ENCODE data around the gene GOLIM4. TPM values are rescaled to one million over a fixed set of nuclear protein-coding genes. Genes with fewer than 3 reads are reported as not detected.

GOLIM4 gene
- total and polyA plus RNA-seq, 9 donors: 33.0 to 67.8 (median 46.9) TPM

GRCh38 chr3:168080022-168080421 lies 15.7 kb downstream of the GOLIM4 start:
- no peaks in the 10 kb centered on the region for H3K4me1 ChIP-seq (ENCODE audit: control insufficient read depth, insufficient read depth, low read length)
- H3K36me3 ChIP-seq (ENCODE audit: control insufficient read depth, insufficient read depth, low read length): no peaks in the 10 kb centered on the region
- no peak overlapping the region for H3K4me3 ChIP-seq (ENCODE audit: low read length)
- DNase-seq: no peak
- H3K27ac ChIP-seq (ENCODE audit: low read length): no peak overlapping the region
- 40% methylated on average over 1 of the region's 3 CpGs for WGBS (ENCODE audit: insufficient coverage)
- H3K27me3 ChIP-seq (ENCODE audit: control insufficient read depth, insufficient read depth, low read length): no peaks in the 10 kb centered on the region
- H3K9me3 ChIP-seq (replicated peaks; ENCODE audit: control insufficient read depth, low read depth, low read length): no peaks in the 10 kb centered on the region

- no peak overlapping the region for H3K27ac ChIP-seq (ENCODE audit: low read length)
- DNase-seq: no peak
- no peaks in the 10 kb centered on the region for H3K36me3 ChIP-seq (ENCODE audit: control insufficient read depth, insufficient read depth, low read length)
- no CpG with 5 or more reads among the region's 2 CpGs for WGBS (ENCODE audit: insufficient coverage)
- no peaks in the 10 kb centered on the region for H3K9me3 ChIP-seq (replicated peaks; ENCODE audit: control insufficient read depth, low read depth, low read length)
- no peaks in the 10 kb centered on the region for H3K4me1 ChIP-seq (ENCODE audit: control insufficient read depth, insufficient read depth, low read length)
- no peaks in the 10 kb centered on the region for H3K27me3 ChIP-seq (ENCODE audit: control insufficient read depth, insufficient read depth, low read length)
- H3K4me3 ChIP-seq (ENCODE audit: low read length): no peak overlapping the region
Observed at GRCh38 chr3:168077091-168077490, 18.6 kb downstream of the GOLIM4 start.

GRCh38 chr3:168073842-168074605 lies 21.7 kb downstream of the GOLIM4 start:
- Histone ChIP-seq H3K4me1 (ENCODE audit: control insufficient read depth, insufficient read depth, low read length) (no peaks in the 10 kb centered on the region), H3K27ac (ENCODE audit: low read length) (no peak overlapping the region)

GRCh38 chr3:168072323-168072650 lies 23.4 kb downstream of the GOLIM4 start:
- H3K27me3 ChIP-seq (ENCODE audit: control insufficient read depth, insufficient read depth, low read length): no peaks in the 10 kb centered on the region
- H3K27ac ChIP-seq (ENCODE audit: low read length): no peak overlapping the region
- no peaks in the 10 kb centered on the region for H3K9me3 ChIP-seq (replicated peaks; ENCODE audit: control insufficient read depth, low read depth, low read length)
- no peaks in the 10 kb centered on the region for H3K36me3 ChIP-seq (ENCODE audit: control insufficient read depth, insufficient read depth, low read length)
- no peak overlapping the region for H3K4me3 ChIP-seq (ENCODE audit: low read length)
- H3K4me1 ChIP-seq (ENCODE audit: control insufficient read depth, insufficient read depth, low read length): no peaks in the 10 kb centered on the region
- DNase-seq: peak; percentile 83

More at GRCh38 chr3:168073842-168074605, 21.7 kb downstream of the GOLIM4 start:
- Histone ChIP-seq H3K9me3 (replicated peaks; ENCODE audit: control insufficient read depth, low read depth, low read length) (no peaks in the 10 kb centered on the region), H3K36me3 (ENCODE audit: control insufficient read depth, insufficient read depth, low read length) (no peaks in the 10 kb centered on the region), H3K27me3 (ENCODE audit: control insufficient read depth, insufficient read depth, low read length) (no peaks in the 10 kb centered on the region), H3K4me3 (ENCODE audit: low read length) (no peak overlapping the region)
- DNase-seq: no peak
- 60% methylated on average over 3 of the region's 4 CpGs for WGBS (ENCODE audit: insufficient coverage)

- 77% methylated on average over 5 of the region's 8 CpGs for WGBS (ENCODE audit: insufficient coverage)
- no peaks in the 10 kb centered on the region for H3K36me3 ChIP-seq (ENCODE audit: control insufficient read depth, insufficient read depth, low read length)
- H3K9me3 ChIP-seq (replicated peaks; ENCODE audit: control insufficient read depth, low read depth, low read length): no peaks in the 10 kb centered on the region
- H3K27me3 ChIP-seq (ENCODE audit: control insufficient read depth, insufficient read depth, low read length): no peaks in the 10 kb centered on the region
- H3K4me1 ChIP-seq (ENCODE audit: control insufficient read depth, insufficient read depth, low read length): no peaks in the 10 kb centered on the region
- no peak overlapping the region for H3K4me3 ChIP-seq (ENCODE audit: low read length)
- peak; percentile 49 for DNase-seq
- H3K27ac ChIP-seq (ENCODE audit: low read length): peak overlapping the region; percentile 38
Observed at GRCh38 chr3:168071591-168072322, 24.0 kb downstream of the GOLIM4 start.

- no peaks in the 10 kb centered on the region for H3K4me1 ChIP-seq (ENCODE audit: control insufficient read depth, insufficient read depth, low read length)
- no CpG with 5 or more reads among the region's 2 CpGs for WGBS (ENCODE audit: insufficient coverage)
- H3K9me3 ChIP-seq (replicated peaks; ENCODE audit: control insufficient read depth, low read depth, low read length): no peaks in the 10 kb centered on the region
- H3K36me3 ChIP-seq (ENCODE audit: control insufficient read depth, insufficient read depth, low read length): no peaks in the 10 kb centered on the region
- H3K4me3 ChIP-seq (ENCODE audit: low read length): no peak overlapping the region
- no peak overlapping the region for H3K27ac ChIP-seq (ENCODE audit: low read length)
- no peaks in the 10 kb centered on the region for H3K27me3 ChIP-seq (ENCODE audit: control insufficient read depth, insufficient read depth, low read length)
- DNase-seq: no peak
Observed at GRCh38 chr3:168070919-168071318, 24.8 kb downstream of the GOLIM4 start.

- Histone ChIP-seq H3K27ac (ENCODE audit: low read length) (no peak overlapping the region), H3K9me3 (replicated peaks; ENCODE audit: control insufficient read depth, low read depth, low read length) (no peaks in the 10 kb centered on the region), H3K4me1 (ENCODE audit: control insufficient read depth, insufficient read depth, low read length) (no peaks in the 10 kb centered on the region), H3K27me3 (ENCODE audit: control insufficient read depth, insufficient read depth, low read length) (no peaks in the 10 kb centered on the region), H3K4me3 (ENCODE audit: low read length) (no peak overlapping the region), H3K36me3 (ENCODE audit: control insufficient read depth, insufficient read depth, low read length) (no peaks in the 10 kb centered on the region)
- DNase-seq: no peak
- WGBS (ENCODE audit: insufficient coverage): no CpG with 5 or more reads among the region's 2 CpGs
Observed at GRCh38 chr3:168068346-168068745, 27.4 kb downstream of the GOLIM4 start.

GRCh38 chr3:168066882-168067281 lies 28.8 kb downstream of the GOLIM4 start:
- Histone ChIP-seq H3K4me1 (ENCODE audit: control insufficient read depth, insufficient read depth, low read length) (no peaks in the 10 kb centered on the region), H3K4me3 (ENCODE audit: low read length) (no peak overlapping the region)
- DNase-seq: no peak

GRCh38 chr3:168065569-168065968 lies 30.2 kb downstream of the GOLIM4 start:
- Histone ChIP-seq H3K4me3 (ENCODE audit: low read length) (no peak overlapping the region), H3K27me3 (ENCODE audit: control insufficient read depth, insufficient read depth, low read length) (no peaks in the 10 kb centered on the region), H3K27ac (ENCODE audit: low read length) (no peak overlapping the region), H3K9me3 (replicated peaks; ENCODE audit: control insufficient read depth, low read depth, low read length) (no peaks in the 10 kb centered on the region), H3K4me1 (ENCODE audit: control insufficient read depth, insufficient read depth, low read length) (no peaks in the 10 kb centered on the region), H3K36me3 (ENCODE audit: control insufficient read depth, insufficient read depth, low read length) (no peaks in the 10 kb centered on the region)
- no peak for DNase-seq

More at GRCh38 chr3:168066882-168067281, 28.8 kb downstream of the GOLIM4 start:
- Histone ChIP-seq H3K36me3 (ENCODE audit: control insufficient read depth, insufficient read depth, low read length) (no peaks in the 10 kb centered on the region), H3K9me3 (replicated peaks; ENCODE audit: control insufficient read depth, low read depth, low read length) (no peaks in the 10 kb centered on the region), H3K27me3 (ENCODE audit: control insufficient read depth, insufficient read depth, low read length) (no peaks in the 10 kb centered on the region), H3K27ac (ENCODE audit: low read length) (no peak overlapping the region)

GRCh38 chr3:168063122-168063521 lies 32.6 kb downstream of the GOLIM4 start:
- Histone ChIP-seq H3K9me3 (replicated peaks; ENCODE audit: control insufficient read depth, low read depth, low read length) (no peaks in the 10 kb centered on the region), H3K4me1 (ENCODE audit: control insufficient read depth, insufficient read depth, low read length) (no peaks in the 10 kb centered on the region), H3K27ac (ENCODE audit: low read length) (no peak overlapping the region), H3K4me3 (ENCODE audit: low read length) (no peak overlapping the region), H3K27me3 (ENCODE audit: control insufficient read depth, insufficient read depth, low read length) (no peaks in the 10 kb centered on the region), H3K36me3 (ENCODE audit: control insufficient read depth, insufficient read depth, low read length) (no peaks in the 10 kb centered on the region)
- DNase-seq: no peak
